ENCODE data around the gene F5.

DNA sequence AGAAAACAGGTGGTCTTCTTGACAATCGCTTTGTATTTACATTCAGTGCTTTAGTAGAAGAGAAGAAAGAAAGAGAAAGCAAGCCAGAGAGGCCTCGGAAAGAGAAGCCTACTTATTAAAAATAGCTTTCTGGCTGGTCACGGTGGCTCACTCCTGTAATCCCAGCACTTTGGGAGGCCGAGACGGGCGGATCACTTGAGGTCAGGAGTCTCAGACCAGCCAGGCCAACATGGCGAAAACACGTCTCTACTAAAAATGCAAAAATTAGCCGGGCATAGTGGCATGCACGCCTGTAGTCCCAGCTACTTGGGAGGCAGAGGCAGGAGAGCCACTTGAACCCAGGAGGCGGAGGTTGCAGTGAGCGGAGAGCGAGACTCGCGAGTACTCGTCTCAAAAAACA lies 98.7 kb downstream of the F5 start:
- TF ChIP-seq, protein P1, sequence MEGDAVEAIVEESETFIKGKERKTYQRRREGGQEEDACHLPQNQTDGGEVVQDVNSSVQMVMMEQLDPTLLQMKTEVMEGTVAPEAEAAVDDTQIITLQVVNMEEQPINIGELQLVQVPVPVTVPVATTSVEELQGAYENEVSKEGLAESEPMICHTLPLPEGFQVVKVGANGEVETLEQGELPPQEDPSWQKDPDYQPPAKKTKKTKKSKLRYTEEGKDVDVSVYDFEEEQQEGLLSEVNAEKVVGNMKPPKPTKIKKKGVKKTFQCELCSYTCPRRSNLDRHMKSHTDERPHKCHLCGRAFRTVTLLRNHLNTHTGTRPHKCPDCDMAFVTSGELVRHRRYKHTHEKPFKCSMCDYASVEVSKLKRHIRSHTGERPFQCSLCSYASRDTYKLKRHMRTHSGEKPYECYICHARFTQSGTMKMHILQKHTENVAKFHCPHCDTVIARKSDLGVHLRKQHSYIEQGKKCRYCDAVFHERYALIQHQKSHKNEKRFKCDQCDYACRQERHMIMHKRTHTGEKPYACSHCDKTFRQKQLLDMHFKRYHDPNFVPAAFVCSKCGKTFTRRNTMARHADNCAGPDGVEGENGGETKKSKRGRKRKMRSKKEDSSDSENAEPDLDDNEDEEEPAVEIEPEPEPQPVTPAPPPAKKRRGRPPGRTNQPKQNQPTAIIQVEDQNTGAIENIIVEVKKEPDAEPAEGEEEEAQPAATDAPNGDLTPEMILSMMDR (IDR thresholded peaks at IDR 0.05 in 8 of 11, conservative IDR thresholded peaks at IDR 0.05 in 3 of 11), result no peak
- TF ChIP-seq POLR2AphosphoS5 (IDR thresholded peaks at IDR 0.05), result no peak
- no peak for TF ChIP-seq POLR2A (IDR thresholded peaks at IDR 0.05)

Data from spleen (tissue), 7 donors.